ENCODE measurements around the gene LHFPL4.
A peak's percentile ranks its signal among the peaks of the same experiment; 100 is the strongest.
"Not testable (repeated sequence)": the region's sequence is repeated elsewhere in the genome, so short reads cannot be mapped to it uniquely, and the experiment has no call there.

The LHFPL4 gene

DNA sequence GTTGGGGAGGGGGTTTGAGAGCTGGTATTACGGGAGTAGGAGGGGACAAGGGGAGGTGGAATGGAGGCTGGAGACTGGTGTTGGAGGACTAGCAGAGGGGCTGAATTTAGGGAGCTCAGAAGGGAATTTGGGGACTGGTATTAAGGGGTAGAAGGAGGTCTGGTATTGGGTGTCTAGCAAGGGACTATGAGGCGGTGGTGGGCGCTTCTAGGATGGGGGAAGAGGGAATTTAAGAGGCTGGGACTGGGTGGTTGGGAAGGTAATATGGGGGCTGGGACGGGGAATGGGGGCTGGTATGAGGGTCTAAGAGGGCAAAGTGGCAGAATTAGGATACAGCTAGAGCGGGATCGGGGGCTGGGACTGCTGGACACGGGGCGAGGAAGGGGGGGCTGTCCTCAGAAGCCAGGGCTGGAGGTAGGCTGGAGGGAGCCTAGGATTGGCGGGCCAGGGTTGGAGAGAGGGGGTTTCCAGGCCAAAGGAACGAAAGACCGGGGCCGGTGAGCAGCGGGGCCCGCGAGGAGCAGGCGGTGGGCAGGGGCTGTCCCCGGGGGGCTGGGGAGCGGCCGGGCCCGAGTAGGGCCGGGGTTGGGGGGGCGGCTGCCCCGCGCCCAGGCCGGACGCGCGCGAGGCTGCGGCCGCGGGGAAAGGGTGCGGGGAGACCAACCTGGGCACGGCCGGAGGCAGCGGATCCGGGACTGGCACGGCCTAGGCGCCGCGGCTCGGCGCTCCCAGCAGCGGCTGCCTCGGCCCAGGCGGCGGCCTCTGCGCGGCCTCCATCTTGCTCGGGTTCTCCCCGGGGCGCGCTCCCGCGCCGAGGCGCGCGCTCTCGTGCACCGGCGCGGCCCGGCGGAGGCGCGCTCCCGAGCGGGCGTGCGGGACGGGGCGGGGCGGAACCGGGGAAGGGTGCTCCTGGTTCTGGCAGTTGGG, at the start of gene LHFPL4:
TSS of gene LHFPL4 (minus strand) at position 802 of the 927 bp plus-strand sequence. CDS start 1,143 bp downstream, outside the sequence.
- DNase-seq: no peak

DNA sequence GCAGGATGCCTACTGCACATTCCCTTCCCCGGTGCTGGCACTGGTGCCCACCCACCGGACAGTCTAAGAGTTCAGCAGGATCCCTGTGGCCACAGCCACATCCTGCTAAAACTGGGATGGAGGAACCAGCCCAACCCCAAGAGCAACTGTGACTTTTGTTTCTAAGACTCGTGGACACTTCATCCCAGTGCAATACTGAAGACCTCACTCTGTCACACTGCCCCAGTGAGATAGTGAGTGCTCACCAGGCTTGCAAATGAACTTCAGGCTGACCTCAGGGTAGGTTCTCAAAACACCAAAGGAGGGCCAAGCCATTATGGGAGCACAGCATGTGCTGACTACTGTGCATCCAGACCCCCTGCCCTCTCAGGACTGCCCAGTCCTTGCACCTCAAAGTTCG, 49.0 kb upstream of the LHFPL4 start:
- DNase-seq: no peak

DNA sequence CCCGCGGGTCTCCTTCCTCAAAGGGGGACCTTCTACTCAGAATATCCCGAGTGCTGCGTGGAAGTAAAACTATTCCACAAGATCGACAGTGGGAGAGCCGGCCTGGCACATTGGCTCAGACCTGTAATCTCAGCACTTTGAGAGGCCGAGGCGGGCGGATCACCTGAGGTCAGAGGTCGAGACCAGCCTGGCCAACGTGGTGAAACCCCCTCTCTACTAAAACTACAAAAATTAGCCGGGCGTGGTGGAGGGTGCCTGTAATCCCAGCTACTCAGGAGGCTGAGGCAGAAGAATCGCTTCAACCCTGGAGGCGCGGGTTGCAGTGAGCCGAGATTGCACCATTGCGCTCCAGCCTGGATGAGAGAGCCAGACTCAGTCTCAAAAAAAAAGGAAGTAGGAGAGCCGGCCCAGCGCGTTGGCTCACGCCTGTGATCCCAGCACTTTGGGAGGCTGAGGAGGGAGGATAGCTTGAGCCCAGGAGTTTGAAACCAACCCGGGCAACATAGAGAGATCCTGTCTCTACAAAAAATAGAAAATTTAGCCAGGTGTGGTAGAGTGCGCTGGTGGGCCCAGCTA, 47.5 kb upstream of the LHFPL4 start:
- DNase-seq: not testable (repeated sequence)

DNA sequence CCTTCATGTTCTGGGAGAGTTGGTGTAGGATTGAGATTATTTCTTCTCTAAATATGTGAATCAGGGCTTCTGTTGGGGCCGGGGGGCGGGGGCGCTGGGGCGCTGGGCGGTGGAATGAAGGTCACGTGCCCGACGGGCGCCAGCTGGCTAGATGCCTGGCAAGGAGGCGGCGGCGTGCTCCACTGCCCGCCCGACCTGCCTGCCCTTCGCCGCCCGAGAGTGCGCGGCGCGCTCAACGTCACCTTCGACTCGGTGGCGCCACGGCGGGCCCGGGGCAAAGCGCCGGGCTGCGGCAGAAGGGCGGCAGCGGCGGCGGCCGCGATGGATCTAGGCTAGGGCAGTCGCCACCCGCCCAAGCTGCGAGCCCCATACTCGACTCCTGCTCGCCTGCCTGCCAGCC, 47.0 kb upstream of the LHFPL4 start:
- DNase-seq: peak; percentile 54

DNA sequence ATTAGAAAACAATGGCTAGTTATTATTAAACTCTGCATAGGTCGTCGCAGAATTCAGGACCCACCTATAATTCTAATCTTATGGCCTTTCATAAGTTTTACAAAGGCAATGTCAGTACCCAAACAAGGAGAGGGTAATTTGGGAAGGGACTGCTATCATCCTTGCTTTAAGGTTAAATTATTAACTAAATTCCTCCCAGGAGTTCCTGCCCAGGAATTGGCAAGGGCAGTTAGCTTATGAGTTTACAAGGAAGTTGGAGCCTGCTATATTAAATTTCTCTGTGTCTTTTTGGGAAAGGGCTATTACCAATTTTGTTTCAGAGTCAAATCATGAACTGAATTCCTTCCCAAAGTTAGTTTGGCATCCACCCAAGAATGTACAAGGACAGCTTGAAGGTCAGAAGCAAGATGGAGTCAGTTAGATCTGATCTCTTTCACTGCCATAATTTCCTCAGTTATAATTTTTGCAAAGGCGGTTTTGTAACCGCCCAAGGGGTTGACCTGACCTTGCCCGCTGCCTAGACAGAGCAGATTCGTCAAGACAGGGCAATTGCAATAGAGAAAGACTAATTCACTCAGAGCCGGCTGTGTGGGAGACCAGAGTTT, 45.3 kb upstream of the LHFPL4 start:
- no peak for DNase-seq

DNA sequence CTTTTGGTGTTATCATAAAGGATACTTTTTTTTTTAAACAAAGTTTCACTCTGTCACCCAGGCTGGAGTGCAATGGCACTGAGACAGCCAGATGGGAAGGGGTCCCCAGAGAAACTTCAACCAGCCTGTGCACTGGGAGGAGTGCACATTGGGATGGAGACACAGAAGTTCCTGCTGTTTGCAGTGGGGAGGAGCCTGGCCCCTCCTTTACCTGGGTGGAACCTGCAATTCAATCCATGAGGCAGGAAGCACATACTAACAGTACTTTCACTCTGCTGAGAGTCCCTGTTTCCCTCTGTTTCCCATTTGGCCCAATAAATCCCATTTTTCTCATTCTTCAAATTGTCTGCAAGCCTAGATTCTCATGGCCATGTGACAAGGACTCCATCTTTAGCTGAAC, 42.3 kb upstream of the LHFPL4 start:
- no peak for DNase-seq

DNA sequence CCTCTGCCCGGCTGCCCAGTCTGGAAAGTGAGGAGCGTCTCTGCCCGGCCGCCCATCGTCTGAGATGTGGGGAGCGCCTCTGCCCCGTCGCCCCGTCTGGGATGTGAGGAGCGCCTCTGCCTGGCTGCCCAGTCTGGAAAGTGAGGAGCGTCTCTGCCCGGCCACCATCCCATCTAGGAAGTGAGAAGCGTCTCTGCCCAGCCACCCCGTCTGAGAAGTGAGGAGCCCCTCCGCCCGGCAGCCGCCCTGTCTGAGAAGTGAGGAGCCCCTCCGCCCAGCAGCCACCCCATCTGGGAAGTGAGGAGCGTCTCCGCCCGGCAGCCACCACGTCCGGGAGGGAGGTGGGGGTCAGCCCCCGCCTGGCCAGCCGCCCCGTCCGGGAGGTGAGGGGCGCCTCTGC, 38.2 kb upstream of the LHFPL4 start:
- not testable (repeated sequence) for DNase-seq

DNA sequence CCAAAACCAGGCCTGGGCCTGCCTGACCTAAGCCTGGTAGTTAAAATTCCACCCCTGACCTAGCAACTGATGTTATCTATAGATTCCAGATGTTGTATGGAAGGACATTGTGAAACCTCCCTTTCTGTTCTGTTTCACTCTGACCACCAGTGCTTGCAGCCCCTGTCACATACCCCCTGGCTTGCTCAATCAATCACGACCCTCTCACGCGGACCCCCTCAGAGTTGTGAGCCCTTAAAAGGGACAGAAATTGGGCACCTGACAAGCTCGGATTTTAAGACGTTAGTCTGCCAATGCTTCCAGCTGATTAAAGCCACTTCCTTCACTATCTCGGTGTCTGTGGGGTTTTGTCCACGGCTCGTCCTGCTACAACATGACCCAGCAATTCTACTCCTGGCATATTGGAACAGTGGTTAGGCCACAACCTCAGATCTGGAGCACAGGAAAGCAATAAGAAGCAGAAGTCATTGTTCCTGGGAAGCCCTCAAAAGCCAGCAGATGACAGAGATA, 36.7 kb upstream of the LHFPL4 start:
- no peak for DNase-seq

DNA sequence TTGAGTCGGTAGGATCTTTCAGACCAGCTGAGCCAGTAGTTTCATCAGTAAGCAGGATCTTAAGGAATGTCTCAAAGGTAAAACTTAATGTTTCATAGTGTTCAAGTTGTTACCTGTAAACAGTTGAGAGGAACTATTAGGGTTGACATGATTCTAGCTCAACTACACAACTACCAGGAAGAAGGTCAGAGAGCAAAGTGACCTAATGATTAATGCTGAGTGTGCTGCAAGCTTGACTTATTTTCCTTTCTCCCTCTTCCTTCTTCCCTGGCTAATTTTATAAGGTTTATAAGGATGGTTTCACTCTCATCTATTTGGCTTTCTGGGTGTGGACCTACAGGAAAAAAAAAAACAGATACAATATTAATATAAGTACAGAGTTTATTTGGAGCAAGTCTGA, 30.2 kb upstream of the LHFPL4 start:
- no peak for DNase-seq

DNA sequence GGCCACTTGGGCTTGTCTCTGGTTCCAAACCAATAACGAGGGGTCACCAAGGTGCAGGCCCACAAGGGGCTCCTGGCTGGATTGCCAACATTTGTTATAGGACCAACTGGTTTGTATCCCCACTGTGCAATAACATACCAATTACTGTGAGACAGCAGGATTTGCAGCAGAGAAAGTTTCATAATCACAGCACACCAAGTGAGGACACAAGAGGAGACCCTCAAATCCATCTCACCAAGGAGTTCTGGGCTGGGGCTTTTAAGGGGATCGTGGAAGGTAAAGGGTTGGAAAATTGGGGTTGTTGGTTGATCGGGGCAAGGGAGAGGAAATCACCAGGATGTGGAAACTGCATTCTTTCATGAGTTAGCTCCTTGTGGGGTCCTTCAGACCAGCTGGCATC, 29.7 kb upstream of the LHFPL4 start:
- no peak for DNase-seq

DNA sequence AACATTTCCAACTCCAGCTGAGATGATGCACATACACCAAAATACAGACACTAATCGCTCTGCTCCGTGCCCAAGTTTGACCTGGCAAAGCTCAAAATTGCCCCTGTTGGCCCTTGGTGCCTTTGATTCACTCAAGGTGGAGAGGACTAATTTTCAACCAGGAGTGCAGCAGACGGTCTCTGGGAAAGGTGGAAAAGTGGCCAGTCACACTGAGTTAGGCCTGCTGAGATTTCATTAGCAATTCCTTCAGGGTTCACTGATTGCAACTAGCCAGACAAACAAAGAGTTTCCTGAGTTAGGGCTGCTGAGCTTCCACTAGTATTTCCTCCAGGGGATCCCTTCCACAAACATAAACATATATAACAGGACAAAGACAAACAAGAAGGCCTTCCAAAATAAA, 28.7 kb upstream of the LHFPL4 start:
- DNase-seq: no peak

DNA sequence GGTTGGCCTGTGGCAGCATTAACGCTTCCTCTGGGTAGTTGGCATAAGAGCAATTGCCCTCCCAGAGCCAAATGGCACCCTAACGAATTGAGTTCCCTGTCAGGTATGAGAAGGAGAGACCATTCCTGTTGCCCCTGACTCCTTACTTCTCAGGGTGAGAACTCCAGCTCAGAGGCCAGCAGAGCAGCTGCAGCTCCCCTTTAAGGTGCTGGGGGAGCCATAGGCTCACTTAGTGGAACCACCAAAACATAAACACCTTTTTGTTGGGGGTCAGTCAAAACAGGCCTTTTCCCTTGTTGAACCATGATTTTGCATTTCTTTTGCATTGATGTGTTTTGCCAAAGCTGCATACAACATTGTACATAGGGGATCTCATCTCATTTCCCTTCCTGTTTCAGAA, 28.1 kb upstream of the LHFPL4 start:
- DNase-seq: no peak

DNA sequence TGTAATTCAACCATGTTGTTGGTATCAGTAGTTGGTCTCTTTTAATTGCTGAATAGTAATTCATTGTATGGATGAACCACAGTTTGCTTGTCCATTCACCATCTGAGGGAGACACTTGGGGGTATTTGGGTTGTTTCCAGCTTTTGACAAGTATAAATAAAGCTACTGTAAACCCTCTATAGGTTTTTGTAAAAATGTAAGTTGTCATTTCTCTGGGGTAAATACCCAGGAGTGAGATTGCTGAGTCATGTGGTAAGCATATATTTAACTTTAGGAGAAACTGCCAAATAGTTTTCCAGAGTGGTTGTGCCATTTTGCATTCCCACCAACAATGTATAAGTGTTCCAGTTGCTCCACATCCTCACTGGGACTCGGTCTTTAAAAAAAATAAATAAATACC, 15.4 kb upstream of the LHFPL4 start:
- DNase-seq: no peak

DNA sequence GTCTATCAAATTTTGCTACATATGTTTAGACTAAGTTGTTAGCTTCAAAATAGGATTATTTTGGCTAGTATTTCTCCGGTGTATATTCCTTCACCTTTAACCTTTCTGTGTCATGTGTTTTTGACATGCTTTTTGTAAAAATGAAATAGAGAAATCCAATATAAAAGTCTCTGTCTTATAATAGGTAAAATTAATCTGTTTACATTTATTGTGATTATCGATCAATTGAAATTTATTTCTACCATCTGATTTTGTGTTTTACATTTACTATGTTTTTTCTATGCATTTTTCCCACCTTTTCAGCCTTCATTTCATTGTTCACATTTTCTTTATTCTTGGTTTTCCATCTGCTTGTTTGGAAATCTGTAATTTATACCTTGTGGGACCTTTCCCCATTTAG, 11.7 kb upstream of the LHFPL4 start:
- no peak for DNase-seq

DNA sequence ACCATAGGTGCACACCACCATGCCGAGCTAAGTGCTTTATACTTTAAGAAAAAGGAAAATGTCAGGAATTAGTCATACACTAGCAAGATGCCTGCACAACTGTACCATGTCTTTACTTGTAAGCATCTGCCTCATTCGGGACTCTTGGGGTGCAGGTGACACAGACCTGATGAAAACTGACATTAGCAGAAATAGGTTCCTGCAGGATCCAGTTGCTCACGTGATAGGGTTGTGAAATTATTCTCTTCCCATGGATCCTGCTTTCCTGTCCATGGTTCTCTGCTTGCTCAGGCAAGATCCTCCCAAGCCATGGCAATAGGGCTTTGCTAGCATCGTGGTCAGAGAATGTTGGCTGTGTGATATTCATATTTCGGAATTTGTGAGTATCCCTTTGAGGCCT, 10.2 kb upstream of the LHFPL4 start:
- no peak for DNase-seq

DNA sequence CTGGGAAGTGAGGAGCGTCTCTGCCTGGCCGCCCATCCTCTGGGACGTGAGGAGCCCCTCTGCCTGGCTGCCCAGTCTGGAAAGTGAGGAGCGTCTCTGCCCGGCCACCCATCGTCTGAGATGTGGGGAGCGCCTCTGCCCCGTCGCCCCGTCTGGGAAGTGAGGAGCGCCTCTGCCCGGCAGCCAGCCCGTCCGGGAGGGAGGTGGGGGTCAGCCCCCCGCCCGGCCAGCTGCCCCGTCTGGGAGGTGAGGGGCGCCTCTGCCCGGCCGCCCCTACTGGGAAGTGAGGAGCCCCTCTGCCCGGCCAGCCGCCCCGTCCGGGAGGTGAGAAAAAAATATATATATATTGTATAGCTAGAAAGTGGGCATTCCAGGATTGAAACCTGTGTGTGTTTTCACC, 6.4 kb upstream of the LHFPL4 start:
- DNase-seq: not testable (repeated sequence)

DNA sequence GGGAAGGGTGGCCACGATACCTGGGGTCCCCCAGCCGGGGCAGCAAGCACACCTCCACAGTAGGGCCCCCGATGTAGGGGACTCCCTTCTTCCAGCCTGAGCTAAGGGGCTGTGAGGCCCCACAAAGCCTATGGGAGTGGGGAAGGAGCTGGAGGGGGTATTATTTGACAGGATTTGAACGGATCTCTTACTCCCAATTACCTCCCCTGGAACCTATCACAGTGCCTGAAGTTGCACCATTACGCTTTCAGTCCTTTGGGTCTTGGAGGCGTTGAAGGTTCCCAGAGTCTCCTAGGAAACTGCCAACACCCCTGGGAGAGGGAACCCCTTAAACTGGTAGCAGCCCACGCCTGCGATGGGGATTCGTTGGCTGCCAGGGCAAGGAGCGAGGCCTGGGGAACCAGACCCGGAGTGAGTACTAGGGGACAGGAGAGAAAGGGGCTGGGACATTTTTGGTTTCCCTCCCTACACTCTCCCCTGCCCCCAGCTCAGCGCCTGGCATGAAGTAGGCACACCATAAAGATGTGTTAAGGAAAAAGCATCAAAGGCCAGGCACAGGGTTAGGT, 409 bp upstream of the LHFPL4 start:
- no peak for DNase-seq

DNA sequence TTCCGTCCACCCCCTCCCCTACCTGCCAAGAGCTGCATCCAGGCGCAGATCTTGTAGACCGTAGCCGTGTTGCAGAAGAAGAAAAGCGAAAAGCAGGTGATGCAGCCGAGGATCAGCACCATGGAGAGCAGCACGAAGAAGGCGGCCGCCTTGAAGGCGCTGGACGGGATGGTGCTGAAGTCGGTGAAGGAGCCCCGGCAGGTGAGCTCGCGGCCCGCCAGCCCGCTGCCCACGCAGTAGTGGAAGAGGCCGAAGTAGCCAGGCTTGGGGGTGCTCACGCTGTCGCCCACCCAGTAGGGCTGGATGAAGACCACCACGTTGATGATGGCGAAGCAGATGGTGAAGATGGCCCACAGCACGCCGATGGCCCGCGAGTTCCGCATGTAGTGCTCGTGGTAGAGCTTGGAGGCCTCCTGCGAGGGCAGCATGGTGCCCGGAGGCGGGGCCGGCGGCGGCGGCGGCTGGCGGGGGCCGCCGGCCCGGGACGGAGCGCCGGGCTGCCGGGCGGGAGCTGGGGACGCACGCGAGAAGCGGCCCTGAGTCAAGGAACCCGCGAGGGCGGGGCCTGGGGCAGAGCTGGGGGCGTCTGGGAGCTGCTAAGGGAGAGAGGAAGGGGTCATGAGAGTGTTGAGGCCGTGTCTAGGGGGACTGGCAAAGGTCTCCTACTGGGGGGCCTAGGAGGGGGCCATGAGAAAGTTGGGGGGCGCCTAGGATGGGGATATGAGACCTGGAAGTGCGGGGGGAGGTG, 1.2 kb downstream of the LHFPL4 start:
- peak; percentile 63 for DNase-seq

DNA sequence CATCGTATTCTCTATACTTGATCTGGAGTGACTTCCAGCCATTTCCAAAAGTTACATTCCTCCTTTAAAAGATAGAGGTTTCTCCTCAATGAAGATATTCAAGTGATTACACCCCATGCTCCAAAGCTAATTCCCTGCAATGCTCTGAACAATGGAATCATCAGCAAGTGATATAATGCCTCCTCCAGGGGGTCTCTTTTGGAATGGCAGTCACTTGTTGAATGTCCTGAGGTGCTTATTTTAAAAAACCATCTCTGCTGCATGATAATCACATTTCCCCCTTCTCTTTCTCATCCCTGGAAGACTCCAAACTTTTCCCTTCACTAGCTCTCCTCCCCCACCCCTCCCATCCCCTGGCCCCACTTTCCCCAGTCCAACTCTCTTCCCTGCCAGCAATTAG, 2.6 kb downstream of the LHFPL4 start:
- DNase-seq: no peak

DNA sequence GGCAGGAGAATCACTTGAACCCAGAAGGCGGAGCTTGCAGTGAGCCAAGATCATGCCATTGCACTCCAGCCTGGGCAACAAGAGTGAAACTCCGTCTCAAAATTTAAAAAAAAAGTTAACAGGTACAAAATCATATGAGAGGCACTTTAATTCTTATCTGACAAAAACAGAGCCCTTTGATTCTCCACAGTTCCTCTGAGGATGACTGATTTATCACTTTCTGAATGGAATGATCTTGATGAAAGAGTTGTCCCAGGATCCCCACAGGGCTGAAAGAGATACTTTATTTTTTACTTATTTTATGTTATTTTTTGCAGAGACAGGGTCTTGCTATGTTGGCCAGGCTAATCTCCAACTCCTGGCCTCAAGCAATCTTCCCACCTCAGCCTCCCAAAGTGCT, 4.0 kb downstream of the LHFPL4 start:
- no peak for DNase-seq

DNA sequence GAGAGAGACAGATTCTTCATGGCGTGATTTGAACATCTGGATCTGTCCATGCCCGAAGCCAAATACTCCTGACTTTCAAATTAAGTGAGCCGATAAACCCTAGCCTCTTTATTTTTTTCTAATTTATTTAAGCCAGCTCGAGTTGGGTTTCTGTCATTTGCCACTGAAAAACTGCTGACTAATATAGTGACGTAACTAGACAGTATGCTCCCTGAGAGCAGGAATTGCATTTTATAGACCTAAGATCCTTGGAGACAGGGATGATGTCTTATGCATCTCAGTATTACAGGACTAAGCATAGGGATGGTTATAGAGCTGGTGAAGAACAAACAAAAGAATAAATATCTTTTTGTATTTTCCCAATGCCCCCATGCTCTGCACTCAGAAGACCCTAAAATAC, 4.6 kb downstream of the LHFPL4 start:
- DNase-seq: no peak

DNA sequence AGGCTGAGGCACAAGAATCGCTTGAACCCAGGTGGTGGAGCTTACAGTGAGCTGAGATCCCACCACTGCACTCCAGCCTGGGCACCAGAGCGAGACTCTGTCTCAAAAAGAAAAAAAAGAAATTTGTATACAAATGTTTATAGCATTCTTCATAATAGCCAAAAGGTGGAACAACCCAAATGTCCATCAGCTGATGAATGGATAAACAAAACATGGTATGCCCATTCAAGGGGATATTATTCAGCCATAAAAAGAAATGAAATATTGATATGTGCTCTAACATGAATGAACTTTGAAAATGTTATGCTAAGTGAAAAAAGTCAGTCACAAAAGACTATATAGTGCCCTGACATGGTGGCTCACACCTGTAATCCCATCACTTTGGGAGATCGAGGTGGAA, 11.4 kb downstream of the LHFPL4 start:
- no peak for DNase-seq

DNA sequence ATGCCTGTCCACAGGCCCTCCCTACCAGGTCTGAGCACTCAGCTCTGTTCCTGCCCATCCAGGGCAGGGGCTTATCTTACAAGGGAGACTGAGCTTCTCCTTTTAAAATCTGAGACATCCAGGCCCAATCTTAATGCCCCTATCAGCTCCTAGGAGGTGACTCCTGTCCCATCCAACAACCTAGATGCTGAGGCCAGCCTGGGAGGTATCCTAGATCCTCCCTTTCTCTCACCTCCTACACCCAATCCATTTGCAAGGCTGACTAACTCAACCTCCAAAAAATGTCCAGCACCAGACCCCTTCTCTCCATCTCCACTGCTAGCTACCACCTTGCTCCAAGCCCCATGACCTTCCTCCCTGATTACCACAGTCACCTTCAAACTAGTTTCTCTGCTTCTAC, 17.4 kb downstream of the LHFPL4 start:
- DNase-seq: no peak

Measured in stimulated activated CD8-positive, alpha-beta memory T cell treated with anti-CD3 and anti-CD28 coated beads, Interleukin-4, amount 100 ng/mL, for 48 hours (primary cell).